Mucosa of descending colon (tissue), 3 donors: Measurements from ENCODE around the gene NFIX. TPM values are rescaled to one million over a fixed set of nuclear protein-coding genes. Genes with fewer than 3 reads are reported as not detected.

ENCODE experiments used
- ATAC-seq: fragments of 200-7000 bp; cut with Tn5 transposase; one replicate; pipeline ENCODE4 v1.9.1; 2020; ENCODE audit warnings: mild to moderate bottlenecking, moderate library complexity
- DNase-seq, 3 donors: peaks; one replicate each; pipeline ENCODE4 v3.0.0-alpha.2; 2020
- H3K36me3 ChIP-seq: fragments of 200-600 bp; one replicate; pipeline ENCODE4 v1.8.0; 2021; ENCODE audit warnings: low read depth, mild to moderate bottlenecking
- H3K4me1 ChIP-seq: fragments of 200-600 bp; one replicate; pipeline ENCODE4 v1.8.0; 2021; ENCODE audit warnings: low read depth, mild to moderate bottlenecking
- H3K4me3 ChIP-seq: fragments of 200-600 bp; one replicate; pipeline ENCODE4 v1.8.0; 2021; ENCODE audit warnings: mild to moderate bottlenecking
- H3K9me3 ChIP-seq: fragments of 200-600 bp; one replicate; pipeline ENCODE4 v1.8.0; 2021; ENCODE audit warnings: mild to moderate bottlenecking
- CTCF ChIP-seq: fragments of 200-600 bp; IDR thresholded peaks from one replicate; pipeline ENCODE4 v1.8.0; 2022; ENCODE audit warnings: antibody characterized with exemption, mild to moderate bottlenecking
- intact Hi-C, 2 donors: fragments of 100-400 bp; cut with DNase I in 1 of 2; cut with micrococcal nuclease in 1 of 2; formaldehyde crosslinking; loops; one replicate each; pipeline versions ENCODE4 v1.11.0 to v1.11.1; 2022; cut with DNase I, micrococcal nuclease
- total RNA-seq, 3 donors: library from RNA; stranded (reverse); fragmentation: NEBNext Ultra II Directional in 2 of 3; extraction: Animal tissue kit (Norgen Biotek cat#: 25700) in 2 of 3; gene quantifications; one replicate each; pipeline versions ENCODE4 v1.2.1 to v1.2.4, GENCODE V29; 2021 to 2023
- donor health status: DM: no; HTN: no; CAD: no; lungs with moderate emphysema.
- donor health status: DM: no; HTN: no; CAD: no.
- donor health status: DM: no; HTN: yes; CAD: no.

Gene NFIX
- total RNA-seq, 3 donors from 2014 or later: 59.4 to 238 (median 64.6) TPM

GRCh38 chr19:12987781-12988180 is 7.5 kb upstream of the NFIX start:
- Histone ChIP-seq H3K4me3 (no peak overlapping the region), H3K4me1 (peaks cover 16% of the 10 kb centered on the region), H3K36me3 (no peaks in the 10 kb centered on the region), H3K9me3 (no peaks in the 10 kb centered on the region)
- intact Hi-C loops: loop anchor here in 1 of 2 donors (5.0 to 10.0 kb wide), 2 partner anchors 45 to 107 kb away; no protein-coding TSS in a partner anchor
- DNase-seq (no peak), ATAC-seq (no peak)
- TF ChIP-seq CTCF: no peak

- DNase-seq: peak in 1 of 3 donors; percentile 31
- no peak for ATAC-seq
- no peak for TF ChIP-seq CTCF
- Histone ChIP-seq H3K9me3 (no peaks in the 10 kb centered on the region), H3K4me1 (peaks cover 8% of the 10 kb centered on the region), H3K4me3 (no peak overlapping the region), H3K36me3 (no peaks in the 10 kb centered on the region)
- intact Hi-C loops: no loop called here
These were observed 4.8 kb upstream of the NFIX start for GRCh38 chr19:12990431-12990830.

GRCh38 chr19:12990853-12991252 is 4.4 kb upstream of the NFIX start:
- DNase-seq: no peak
- no peak for ATAC-seq
- Histone ChIP-seq H3K36me3 (no peaks in the 10 kb centered on the region), H3K4me3 (no peak overlapping the region), H3K9me3 (no peaks in the 10 kb centered on the region), H3K4me1 (peaks cover 3% of the 10 kb centered on the region)
- TF ChIP-seq CTCF: no peak
- intact Hi-C loops: no loop called here

GRCh38 chr19:12991296-12991695 is 4.0 kb upstream of the NFIX start:
- Histone ChIP-seq H3K4me3 (no peak overlapping the region), H3K4me1 (no peaks in the 10 kb centered on the region), H3K9me3 (no peaks in the 10 kb centered on the region), H3K36me3 (no peaks in the 10 kb centered on the region)
- intact Hi-C loops: no loop called here
- DNase-seq (peak in 1 of 3 donors; percentile 27), ATAC-seq (peak; percentile 53)
- no peak for TF ChIP-seq CTCF

- ATAC-seq (no peak), DNase-seq (no peak)
- no peaks in the 10 kb centered on the region for H3K9me3 ChIP-seq
- intact Hi-C loops: no loop called here
- no peaks in the 10 kb centered on the region for H3K36me3 ChIP-seq
- no peak for TF ChIP-seq CTCF
- no peaks in the 10 kb centered on the region for H3K4me1 ChIP-seq
- no peak overlapping the region for H3K4me3 ChIP-seq
These were observed 2.5 kb upstream of the NFIX start for GRCh38 chr19:12992729-12993128.

GRCh38 chr19:12993562-12993961 is 1.7 kb upstream of the NFIX start:
- DNase-seq (no peak), ATAC-seq (no peak)
- Histone ChIP-seq H3K36me3 (no peaks in the 10 kb centered on the region), H3K4me3 (no peak overlapping the region), H3K9me3 (no peaks in the 10 kb centered on the region), H3K4me1 (no peaks in the 10 kb centered on the region)
- intact Hi-C loops: no loop called here
- no peak for TF ChIP-seq CTCF
